ENCODE measurements around the gene GALNT7. TPM values are rescaled to one million over a fixed set of nuclear protein-coding genes. Genes with fewer than 3 reads are reported as not detected.
A peak's percentile ranks its signal among the peaks of the same experiment; 100 is the strongest.
"Not testable (repeated sequence)": the region's sequence is repeated elsewhere in the genome, so short reads cannot be mapped to it uniquely, and the experiment has no call there.

Gene GALNT7, protein sequence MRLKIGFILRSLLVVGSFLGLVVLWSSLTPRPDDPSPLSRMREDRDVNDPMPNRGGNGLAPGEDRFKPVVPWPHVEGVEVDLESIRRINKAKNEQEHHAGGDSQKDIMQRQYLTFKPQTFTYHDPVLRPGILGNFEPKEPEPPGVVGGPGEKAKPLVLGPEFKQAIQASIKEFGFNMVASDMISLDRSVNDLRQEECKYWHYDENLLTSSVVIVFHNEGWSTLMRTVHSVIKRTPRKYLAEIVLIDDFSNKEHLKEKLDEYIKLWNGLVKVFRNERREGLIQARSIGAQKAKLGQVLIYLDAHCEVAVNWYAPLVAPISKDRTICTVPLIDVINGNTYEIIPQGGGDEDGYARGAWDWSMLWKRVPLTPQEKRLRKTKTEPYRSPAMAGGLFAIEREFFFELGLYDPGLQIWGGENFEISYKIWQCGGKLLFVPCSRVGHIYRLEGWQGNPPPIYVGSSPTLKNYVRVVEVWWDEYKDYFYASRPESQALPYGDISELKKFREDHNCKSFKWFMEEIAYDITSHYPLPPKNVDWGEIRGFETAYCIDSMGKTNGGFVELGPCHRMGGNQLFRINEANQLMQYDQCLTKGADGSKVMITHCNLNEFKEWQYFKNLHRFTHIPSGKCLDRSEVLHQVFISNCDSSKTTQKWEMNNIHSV
- total RNA-seq (10 to 100 TPM; 22.8 to 94.5 (median 64.9) TPM), polyA plus RNA-seq (10 to 100 TPM; 10.7 to 17.8 (median 15.8) TPM)
- long read RNA-seq, donor 1, full-length matches to known transcripts = 7 of 7 reads
- long read RNA-seq, donor 1, partial matches to known transcripts = 0 of 7 reads
- long read RNA-seq, donor 1, other reads (novel, unspliced or antisense) = 0 of 7 reads
- long read RNA-seq, donor 2, full-length matches to known transcripts = 15 of 24 reads
- long read RNA-seq, donor 2, partial matches to known transcripts = 9 of 24 reads
- long read RNA-seq, donor 2, other reads (novel, unspliced or antisense) = 0 of 24 reads
- long read RNA-seq, donor 3, full-length matches to known transcripts = 9 of 9 reads
- long read RNA-seq, donor 3, partial matches to known transcripts = 0 of 9 reads
- long read RNA-seq, donor 3, other reads (novel, unspliced or antisense) = 0 of 9 reads
- long read RNA-seq, donor 4 = 0 reads
- long read RNA-seq, donor 5, full-length matches to known transcripts = 6 of 6 reads
- long read RNA-seq, donor 5, partial matches to known transcripts = 0 of 6 reads
- long read RNA-seq, donor 5, other reads (novel, unspliced or antisense) = 0 of 6 reads
- long read RNA-seq, donor 6, full-length matches to known transcripts = 31 of 52 reads
- long read RNA-seq, donor 6, partial matches to known transcripts = 21 of 52 reads
- long read RNA-seq, donor 6, other reads (novel, unspliced or antisense) = 0 of 52 reads
- long read RNA-seq, donor 7, full-length matches to known transcripts = 7 of 7 reads
- long read RNA-seq, donor 7, partial matches to known transcripts = 0 of 7 reads
- long read RNA-seq, donor 7, other reads (novel, unspliced or antisense) = 0 of 7 reads
- long read RNA-seq, donor 8, full-length matches to known transcripts = 15 of 15 reads
- long read RNA-seq, donor 8, partial matches to known transcripts = 0 of 15 reads
- long read RNA-seq, donor 8, other reads (novel, unspliced or antisense) = 0 of 15 reads
- long read RNA-seq, donor 9, full-length matches to known transcripts = 1 of 7 reads
- long read RNA-seq, donor 9, partial matches to known transcripts = 6 of 7 reads
- long read RNA-seq, donor 9, other reads (novel, unspliced or antisense) = 0 of 7 reads
- long read RNA-seq, donor 10, full-length matches to known transcripts = 3 of 3 reads
- long read RNA-seq, donor 10, partial matches to known transcripts = 0 of 3 reads
- long read RNA-seq, donor 10, other reads (novel, unspliced or antisense) = 0 of 3 reads

DNA sequence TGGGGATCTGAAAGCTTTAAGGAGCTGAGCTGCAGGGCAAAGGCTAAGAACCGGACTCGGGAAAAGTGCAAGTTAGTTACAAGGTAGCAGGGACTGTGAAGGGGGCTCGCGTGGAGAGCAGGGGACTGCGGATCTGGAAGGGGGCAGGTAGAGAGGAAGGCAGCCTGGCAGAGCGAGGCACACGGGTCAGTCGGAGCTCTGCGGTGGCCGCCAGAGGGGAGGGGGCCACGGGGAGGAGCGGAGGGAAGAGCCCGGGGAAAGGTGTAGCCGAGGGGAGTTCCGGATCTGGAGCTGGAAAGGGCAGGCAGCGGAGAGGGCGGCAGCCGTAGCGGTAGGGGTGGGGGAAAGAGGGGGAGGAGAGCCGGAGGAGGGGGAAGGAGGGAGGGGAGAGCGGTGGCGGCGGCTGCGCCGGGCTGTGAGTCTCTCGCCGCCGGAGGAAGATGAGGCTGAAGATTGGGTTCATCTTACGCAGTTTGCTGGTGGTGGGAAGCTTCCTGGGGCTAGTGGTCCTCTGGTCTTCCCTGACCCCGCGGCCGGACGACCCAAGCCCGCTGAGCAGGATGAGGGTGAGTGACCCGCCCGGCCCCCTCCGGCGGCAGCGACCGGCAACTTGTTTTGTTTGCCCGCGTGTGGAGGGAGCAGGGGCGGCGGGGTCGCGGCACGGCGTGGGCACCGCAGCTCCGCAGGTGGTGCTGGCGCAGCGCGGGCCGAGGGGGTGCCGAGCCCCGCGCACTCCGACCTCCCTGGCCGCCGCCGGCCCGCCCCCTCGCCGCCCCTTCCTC, at the start of gene GALNT7:
TSS of gene GALNT7 (plus strand) at position 416 of the 782 bp plus-strand sequence. CDS start at position 441, 25 bp downstream.
- TF ChIP-seq POLR2A (IDR thresholded peaks at IDR 0.05) = no peak
- TF ChIP-seq EP300 (IDR thresholded peaks at IDR 0.05) = no peak
- no peak for TF ChIP-seq CTCF (IDR thresholded peaks at IDR 0.05)
- intact Hi-C loops (cut with DNase I; ENCODE audit: low total_unique reads) = no loop called here
- peak; percentile 81 to 94 for DNase-seq
- Histone ChIP-seq H3K9me3 (no peaks in the 10 kb centered on the region), H3K27me3 (no peaks in the 10 kb centered on the region), H3K36me3 (peaks cover 0 to 10% (median 6%) of the 10 kb centered on the region in 4 donors), H3K27ac (peak within 1 kb of the TSS; percentile 91 to 98 (median 97)), H3K4me1 (peaks cover 11 to 48% (median 29%) of the 10 kb centered on the region in 4 donors), H3K4me3 (peak within 1 kb of the TSS; percentile 80 to 93 (median 86))
- 0 to 1% (median 1%) methylated on average over 32 to 64 of the region's 64 CpGs for WGBS, 5 donors

DNA sequence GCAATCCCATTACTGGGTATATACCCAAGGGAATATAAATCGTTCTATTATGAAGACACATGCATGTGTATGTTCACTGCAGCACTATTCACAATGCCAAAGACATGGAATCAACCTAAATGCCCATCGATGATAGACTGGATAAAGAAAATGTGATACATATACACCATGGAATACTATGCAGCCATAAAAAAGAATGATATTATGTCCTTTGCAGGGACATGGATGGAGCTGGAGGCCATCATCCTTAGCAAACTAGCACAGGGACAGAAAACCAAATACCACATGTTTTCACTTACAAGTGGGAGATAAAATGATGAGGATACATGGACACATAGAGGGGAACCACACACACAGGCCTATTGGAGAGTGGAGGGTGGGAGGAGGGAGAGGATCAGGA, 49.8 kb upstream of the GALNT7 start:
- H3K27me3 ChIP-seq; H3K9me3 ChIP-seq; H3K27ac ChIP-seq; DNase-seq; intact Hi-C loops (cut with DNase I; ENCODE audit: low total_unique reads); H3K4me3 ChIP-seq; H3K36me3 ChIP-seq; H3K4me1 ChIP-seq: not testable (repeated sequence)
- WGBS, 5 donors = 88 to 97% (median 93%) methylated on average over 2 of the region's 2 CpGs

- no peaks in the 10 kb centered on the region for H3K27me3 ChIP-seq
- no peak overlapping the region for H3K4me3 ChIP-seq
- WGBS, 5 donors = 74 to 85% (median 81%) methylated on average over 3 of the region's 3 CpGs
- intact Hi-C loops (cut with DNase I; ENCODE audit: low total_unique reads) = no loop called here
- H3K9me3 ChIP-seq = no peaks in the 10 kb centered on the region
- H3K36me3 ChIP-seq = no peaks in the 10 kb centered on the region
- H3K27ac ChIP-seq = no peak overlapping the region
- H3K4me1 ChIP-seq = peaks cover 0 to 9% (median 3%) of the 10 kb centered on the region in 4 donors
- peak in 1 of 2 donors; percentile 8 for DNase-seq
- TF ChIP-seq EP300 (IDR thresholded peaks at IDR 0.05) (no peak), POLR2A (IDR thresholded peaks at IDR 0.05) (no peak), CTCF (IDR thresholded peaks at IDR 0.05) (no peak), POLR2AphosphoS5 (IDR thresholded peaks at IDR 0.05) (no peak)
These were observed 48.8 kb upstream of the GALNT7 start for GRCh38 chr4:173119818-173120217.
